ENCODE results near the gene RPP40.
"Not testable (repeated sequence)": the region's sequence is repeated elsewhere in the genome, so short reads cannot be mapped to it uniquely, and the experiment has no call there.

Gene RPP40

GRCh38 chr6:5020142-5020541 lies 16.3 kb upstream of the RPP40 start:
- FAIRE-seq (no peak), DNase-seq (ENCODE audit: low spot score) (no peak)

- FAIRE-seq (no peak), DNase-seq (ENCODE audit: low spot score) (no peak)
Observed at GRCh38 chr6:5014072-5014561, 10.3 kb upstream of the RPP40 start.

GRCh38 chr6:5012519-5012918 lies 8.7 kb upstream of the RPP40 start:
- FAIRE-seq, result no peak
- no peak for DNase-seq (ENCODE audit: low spot score)

- no peak for FAIRE-seq
- DNase-seq (ENCODE audit: low spot score), result no peak
Observed at GRCh38 chr6:5011346-5011745, 7.5 kb upstream of the RPP40 start.

GRCh38 chr6:5007531-5007930 lies 3.7 kb upstream of the RPP40 start:
- FAIRE-seq (no peak), DNase-seq (ENCODE audit: low spot score) (no peak)

- DNase-seq (ENCODE audit: low spot score), result no peak
Observed at GRCh38 chr6:5006222-5006621, 2.4 kb upstream of the RPP40 start.

GRCh38 chr6:5005038-5005433 lies 1.2 kb upstream of the RPP40 start:
- not testable (repeated sequence) for DNase-seq (ENCODE audit: low spot score); FAIRE-seq

More at GRCh38 chr6:5006222-5006621, 2.4 kb upstream of the RPP40 start:
- no peak for FAIRE-seq

- no peak for DNase-seq (ENCODE audit: low spot score)
- no peak for FAIRE-seq
Observed at GRCh38 chr6:5004373-5005037, 668 bp upstream of the RPP40 start.

- DNase-seq (ENCODE audit: low spot score) (no peak), FAIRE-seq (no peak)
Observed at GRCh38 chr6:4999586-4999985, 4.3 kb downstream of the RPP40 start.

- FAIRE-seq, result no peak
- DNase-seq (ENCODE audit: low spot score), result no peak
Observed at GRCh38 chr6:4997862-4998261, 6.0 kb downstream of the RPP40 start.

GRCh38 chr6:4994741-4995140 lies 9.1 kb downstream of the RPP40 start:
- FAIRE-seq (no peak), DNase-seq (ENCODE audit: low spot score) (no peak)

- DNase-seq (ENCODE audit: low spot score) (no peak), FAIRE-seq (no peak)
Observed at GRCh38 chr6:4987432-4987831, 16.4 kb downstream of the RPP40 start.

GRCh38 chr6:4986999-4987398 lies 16.8 kb downstream of the RPP40 start:
- DNase-seq (ENCODE audit: low spot score), result no peak
- FAIRE-seq, result no peak

- DNase-seq (ENCODE audit: low spot score) (no peak), FAIRE-seq (no peak)
Observed at GRCh38 chr6:4983322-4983721, 20.5 kb downstream of the RPP40 start.

- FAIRE-seq, result no peak
Observed at GRCh38 chr6:4981761-4982160, 22.1 kb downstream of the RPP40 start.

GRCh38 chr6:4979426-4979825 lies 24.4 kb downstream of the RPP40 start:
- DNase-seq (ENCODE audit: low spot score) (no peak), FAIRE-seq (no peak)

More at GRCh38 chr6:4981761-4982160, 22.1 kb downstream of the RPP40 start:
- no peak for DNase-seq (ENCODE audit: low spot score)

GRCh38 chr6:4977468-4977867 lies 26.4 kb downstream of the RPP40 start:
- no peak for FAIRE-seq
- no peak for DNase-seq (ENCODE audit: low spot score)

- no peak for FAIRE-seq
- no peak for DNase-seq (ENCODE audit: low spot score)
Observed at GRCh38 chr6:4975506-4975905, 28.3 kb downstream of the RPP40 start.

- no peak for FAIRE-seq
- no peak for DNase-seq (ENCODE audit: low spot score)
Observed at GRCh38 chr6:4974962-4975361, 28.9 kb downstream of the RPP40 start.

- FAIRE-seq (no peak), DNase-seq (ENCODE audit: low spot score) (no peak)
Observed at GRCh38 chr6:4973982-4974745, 29.7 kb downstream of the RPP40 start.

GRCh38 chr6:4973415-4973814 lies 30.4 kb downstream of the RPP40 start:
- FAIRE-seq, result no peak
- DNase-seq (ENCODE audit: low spot score), result no peak

GRCh38 chr6:4972438-4972837 lies 31.4 kb downstream of the RPP40 start:
- DNase-seq (ENCODE audit: low spot score), result no peak
- FAIRE-seq, result no peak

- DNase-seq (ENCODE audit: low spot score) (no peak), FAIRE-seq (no peak)
Observed at GRCh38 chr6:4971851-4972250, 32.0 kb downstream of the RPP40 start.

Measured in urothelium cell line (cell line).